Activated CD8-positive, alpha-beta memory T cell treated with anti-CD3 and anti-CD28 coated beads, Interleukin-2, amount 50 U/mL, for 24 hours (primary cell): ENCODE data around the gene NOC3L.
"Not testable (repeated sequence)": the region's sequence is repeated elsewhere in the genome, so short reads cannot be mapped to it uniquely, and the experiment has no call there.

Experiments
- DNase-seq: peaks from one replicate; pipeline ENCODE4 v3.0.0-alpha.2; 2020; ENCODE audit errors: extremely low read depth

Gene NOC3L

GRCh38 chr10:94362360-94363250 lies at the start of gene NOC3L:
Gene NOC3L, minus strand, starts transcription at chr10:94362939. Its CDS starts 101 bp downstream, at chr10:94362838.
- DNase-seq: peak; percentile 96

DNA sequence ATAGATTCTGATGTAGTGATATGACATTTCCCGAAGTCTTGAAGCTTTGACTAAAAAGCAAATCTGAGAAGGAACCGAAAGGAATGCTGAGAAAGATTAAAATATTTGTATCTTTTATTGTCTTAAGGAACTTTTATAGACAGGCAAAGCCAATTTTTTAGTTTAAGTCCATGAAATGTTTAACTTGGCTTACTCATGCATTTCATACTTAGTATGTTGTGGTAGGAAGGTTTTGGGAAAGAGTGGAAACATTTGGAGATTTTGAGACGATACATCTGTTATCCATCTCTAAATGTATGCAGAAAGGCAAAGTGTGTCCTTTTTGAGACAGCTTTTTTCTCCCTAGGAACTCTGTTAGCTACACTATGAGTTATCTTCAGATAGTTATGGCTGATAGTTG lies 49.7 kb upstream of the NOC3L start:
- no peak for DNase-seq

DNA sequence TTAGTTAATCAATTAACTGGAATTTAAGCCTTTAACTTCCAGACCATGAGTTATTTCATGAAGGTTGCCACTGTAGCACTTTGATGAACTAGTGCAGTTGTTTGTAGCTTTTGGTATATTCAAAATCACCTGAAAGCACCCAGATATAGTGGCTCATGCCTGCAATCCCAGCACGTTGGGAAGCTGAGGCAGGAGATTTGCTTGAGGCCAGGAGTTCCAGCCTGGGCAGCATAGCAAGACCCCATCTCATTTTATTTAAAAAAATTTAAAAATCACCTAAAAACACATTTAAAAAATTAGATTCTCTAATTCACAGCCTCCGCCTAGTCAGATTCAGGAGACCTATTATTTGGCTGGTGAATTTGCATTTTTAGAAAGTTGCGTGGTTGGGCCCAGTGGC lies 48.6 kb upstream of the NOC3L start:
- no peak for DNase-seq

- DNase-seq: no peak
Measured at GRCh38 chr10:94409021-94409657, 46.4 kb upstream of the NOC3L start.

GRCh38 chr10:94407668-94408067 lies 44.9 kb upstream of the NOC3L start:
- DNase-seq: no peak

- no peak for DNase-seq
Measured at GRCh38 chr10:94405406-94405805, 42.7 kb upstream of the NOC3L start.

DNA sequence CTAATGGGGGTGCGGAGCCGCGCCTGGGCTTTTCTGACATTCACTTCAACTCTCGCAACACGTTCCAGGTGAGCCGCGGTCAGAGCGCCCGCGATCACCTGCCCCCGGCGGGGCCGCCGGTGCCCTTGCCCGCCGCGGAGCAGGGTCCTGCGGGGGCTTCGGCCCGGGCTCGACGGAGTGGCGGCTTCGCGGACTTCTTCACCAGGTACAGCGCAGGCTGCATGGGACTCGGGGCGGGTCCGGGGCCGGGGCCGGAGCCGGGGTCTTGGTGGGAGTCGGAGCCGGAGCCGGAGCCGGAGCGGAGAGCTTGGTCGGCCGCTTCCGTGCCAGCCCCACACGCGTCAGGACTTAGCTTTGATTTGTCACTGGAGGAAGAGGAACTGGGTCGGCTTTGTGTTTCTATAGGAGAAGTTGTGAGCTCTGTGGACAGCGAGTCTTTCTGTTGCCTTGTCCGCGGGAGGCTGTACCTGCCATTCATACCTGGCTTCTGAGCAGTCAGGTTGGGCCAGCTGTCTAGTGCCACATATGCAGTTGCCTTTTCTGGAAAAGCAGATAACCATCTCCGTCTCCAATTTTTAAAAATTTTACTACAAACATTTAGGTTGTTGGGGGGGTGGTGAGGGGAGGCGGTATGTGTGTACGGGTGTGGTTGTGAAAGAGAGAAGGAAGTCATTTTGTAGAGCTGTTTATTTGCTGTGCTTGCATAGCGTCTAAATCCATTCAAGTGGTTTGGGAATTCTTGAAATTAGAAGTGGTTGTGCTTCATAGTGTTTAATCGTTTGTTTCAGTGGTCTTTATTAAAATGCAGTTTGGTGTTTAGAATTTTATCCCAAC lies 40.9 kb upstream of the NOC3L start:
- no peak for DNase-seq

GRCh38 chr10:94402843-94403379 lies 40.2 kb upstream of the NOC3L start:
- DNase-seq: no peak

- no peak for DNase-seq
Measured at GRCh38 chr10:94402204-94402842, 39.6 kb upstream of the NOC3L start, which contains the start of gene TBC1D12. Gene TBC1D12, plus strand, starts transcription at chr10:94402541. Its CDS starts 73 bp downstream, at chr10:94402614.

GRCh38 chr10:94398762-94399161 lies 36.0 kb upstream of the NOC3L start:
- no peak for DNase-seq

- no peak for DNase-seq
Measured at GRCh38 chr10:94397549-94398370, 35.0 kb upstream of the NOC3L start.

DNA sequence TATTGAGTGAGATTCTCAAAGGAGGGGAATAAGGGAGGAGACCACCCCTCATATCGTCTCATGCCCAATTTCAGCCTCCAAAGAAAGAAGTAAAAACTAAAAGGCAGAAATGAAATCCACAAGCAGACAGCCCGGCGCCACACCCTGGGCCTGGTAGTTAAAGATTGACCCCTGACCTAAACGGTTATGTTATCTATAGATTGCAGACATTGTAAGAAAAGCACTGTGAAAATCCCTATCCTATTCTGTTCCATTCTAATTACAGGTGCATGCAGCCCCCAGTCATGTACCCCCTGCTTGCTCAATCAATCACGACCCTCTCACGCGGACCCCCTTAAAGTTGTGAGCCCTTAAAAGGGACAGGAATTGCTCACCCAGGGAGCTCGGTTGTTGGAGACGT lies 29.4 kb upstream of the NOC3L start:
- not testable (repeated sequence) for DNase-seq

- DNase-seq: not testable (repeated sequence)
Measured at GRCh38 chr10:94385733-94386132, 23.0 kb upstream of the NOC3L start.

DNA sequence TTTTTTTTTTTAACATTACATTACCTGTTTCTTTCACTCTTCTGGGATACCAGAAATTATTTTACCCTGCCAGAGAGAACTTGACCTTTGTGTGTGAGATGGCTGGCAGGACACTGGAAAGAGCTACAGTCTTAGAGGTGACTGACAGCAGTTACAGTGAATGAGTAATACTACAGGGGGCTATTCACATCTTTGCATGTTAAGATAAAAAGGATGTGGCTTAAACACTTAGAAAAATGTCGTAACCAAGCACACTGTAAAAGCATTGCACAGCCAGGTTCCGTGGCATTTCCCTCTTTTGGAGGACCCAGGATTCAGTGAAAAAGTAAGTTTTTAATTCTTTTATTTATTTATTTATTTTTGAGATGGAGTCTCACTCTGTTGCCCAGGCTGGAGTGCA lies 20.8 kb upstream of the NOC3L start:
- no peak for DNase-seq

- DNase-seq: no peak
Measured at GRCh38 chr10:94376865-94377264, 14.1 kb upstream of the NOC3L start.

DNA sequence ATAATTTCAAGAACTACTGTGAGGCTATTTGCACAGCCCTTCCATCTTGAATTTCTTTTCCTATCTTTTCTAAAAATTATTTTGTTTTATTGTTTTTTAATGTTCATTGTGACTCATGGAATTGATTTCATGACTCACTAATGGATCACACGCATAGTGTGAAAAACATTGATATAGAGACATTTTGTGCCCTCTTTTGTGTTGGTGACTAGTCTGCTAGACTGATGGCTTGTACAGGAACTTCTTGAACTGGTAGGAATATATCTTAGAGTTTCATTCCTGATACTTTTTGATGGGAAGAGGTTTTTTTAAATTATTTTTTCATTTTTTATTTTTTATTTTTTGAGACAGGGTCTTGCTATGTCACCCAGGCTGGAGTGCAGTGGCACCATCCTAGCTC lies 12.6 kb upstream of the NOC3L start:
- DNase-seq: no peak

DNA sequence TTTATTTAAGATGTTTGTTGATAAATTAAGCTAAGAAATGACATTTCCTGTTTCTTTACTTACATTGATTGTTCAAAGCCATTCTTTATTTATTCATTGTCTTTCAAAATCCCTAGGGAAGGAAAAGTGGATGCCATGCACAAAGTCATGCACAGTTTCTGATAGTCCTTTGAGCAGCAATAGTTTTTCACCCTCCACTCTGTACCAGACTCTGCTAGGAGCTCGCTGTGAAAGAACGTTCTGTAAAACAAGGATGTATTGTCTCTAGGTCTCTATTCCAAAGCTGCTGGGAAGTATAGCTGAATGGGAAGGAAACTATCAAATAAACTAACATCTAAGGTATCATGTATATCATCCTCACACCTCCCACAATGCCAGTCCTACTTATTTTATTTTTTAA lies 7.8 kb upstream of the NOC3L start:
- no peak for DNase-seq

- no peak for DNase-seq
Measured at GRCh38 chr10:94366382-94366781, 3.6 kb upstream of the NOC3L start.

- no peak for DNase-seq
Measured at GRCh38 chr10:94364482-94364881, 1.7 kb upstream of the NOC3L start.

- no peak for DNase-seq
Measured at GRCh38 chr10:94363251-94363565, 469 bp upstream of the NOC3L start.
